ENCODE data around the gene SEPSECS. TPM values are rescaled to one million over a fixed set of nuclear protein-coding genes. Genes with fewer than 3 reads are reported as not detected.

SEPSECS gene
- total and polyA plus RNA-seq, 2 of the 8 experiments (the other 6 are each of a cell fraction or from before 2014, with no cell fraction given): 1.9 to 4.1 TPM

DNA sequence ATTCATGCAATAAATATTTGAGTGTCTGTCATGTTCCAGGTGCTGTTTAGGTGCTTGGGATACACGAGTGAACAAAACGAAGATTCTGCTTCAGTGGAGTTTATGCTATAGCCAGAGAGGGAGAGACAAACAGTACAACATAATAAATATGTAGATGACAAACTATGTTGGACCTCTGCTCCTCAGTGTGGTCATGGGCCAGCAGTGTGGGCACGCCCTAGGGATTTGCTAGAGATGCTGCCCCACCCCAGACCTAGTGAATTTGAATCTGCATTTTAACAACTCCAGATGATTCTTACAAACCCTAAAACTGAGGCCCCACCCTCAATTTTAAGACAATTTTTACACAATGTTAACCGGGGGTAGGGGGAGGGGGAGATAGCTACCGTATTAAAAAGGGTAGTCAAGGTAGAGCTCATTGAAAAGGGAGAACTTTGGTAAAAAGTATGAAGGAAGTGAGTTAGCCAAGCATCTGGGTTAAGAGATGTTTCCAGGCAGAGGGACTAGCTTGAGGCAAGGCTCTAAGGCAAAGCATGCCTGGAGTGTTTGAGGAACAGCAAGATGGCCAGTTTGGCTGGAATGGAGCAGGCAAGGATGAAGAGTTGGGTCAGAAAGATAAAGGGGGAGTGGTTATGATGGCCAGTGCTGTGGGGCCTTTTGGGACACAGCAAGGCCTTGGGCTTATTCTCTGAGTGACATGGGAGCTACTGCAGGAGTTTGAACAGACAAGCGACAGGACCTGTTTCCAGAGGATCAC is 42.4 kb downstream of the SEPSECS start:
- Histone ChIP-seq H3K4me2 (ENCODE audit: insufficient read depth in 1 of 2, low read depth in 2 of 2, low read length in 2 of 2) (no peak overlapping the region), H3K23me2 (ENCODE audit: low read depth, low read length) (no peaks in the 10 kb centered on the region), H3K23ac (ENCODE audit: insufficient read length) (no peak overlapping the region), H2BK20ac (ENCODE audit: low read length) (no peak overlapping the region), H3K79me1 (ENCODE audit: low read depth, low read length) (no peaks in the 10 kb centered on the region), H3K27me3 (replicated peaks in 1 of 4; ENCODE audit: control insufficient read depth in 3 of 4, extremely low read depth in 1 of 4, insufficient read depth in 3 of 4, low read length in 3 of 4) (no peaks in the 10 kb centered on the region), H3K4me1 (replicated peaks in 1 of 4; ENCODE audit: control insufficient read depth in 3 of 4, insufficient read depth in 4 of 4, low read length in 3 of 4) (no peaks in the 10 kb centered on the region), H4K20me1 (replicated peaks in 1 of 2; ENCODE audit: control insufficient read depth in 1 of 2, insufficient read depth in 2 of 2, low read length in 2 of 2) (peaks cover 0 to 1% of the 10 kb centered on the region in 2 experiments), H3K4ac (replicated peaks; ENCODE audit: insufficient read length, low read depth, low read length) (no peak overlapping the region), H3K36me3 (ENCODE audit: control insufficient read depth in 2 of 4, insufficient read depth in 4 of 4, low read length in 3 of 4) (no peaks in the 10 kb centered on the region), H4K5ac (ENCODE audit: insufficient read length, low read depth, low read length) (no peak overlapping the region), H2BK12ac (ENCODE audit: low read depth, low read length) (no peak overlapping the region), H2AK5ac (ENCODE audit: low read depth, low read length) (no peak overlapping the region), H2BK120ac (replicated peaks; ENCODE audit: low read depth, low read length) (no peak overlapping the region), H3K79me2 (ENCODE audit: control insufficient read depth in 1 of 2, insufficient read depth in 2 of 2, low read length in 2 of 2) (no peaks in the 10 kb centered on the region), H3K27ac (ENCODE audit: low read depth, low read length) (no peak overlapping the region), H3K18ac (ENCODE audit: extremely low read depth, low read length) (no peak overlapping the region; the same call in 1 of the 2 replicates), H4K91ac (replicated peaks; ENCODE audit: insufficient read length, low read length) (no peak overlapping the region), H3K4me3 (ENCODE audit: extremely low read depth in 1 of 4, insufficient read depth in 2 of 4, low read depth in 3 of 4, low read length in 4 of 4) (no peak overlapping the region), H3K14ac (ENCODE audit: insufficient read length) (no peak overlapping the region), H4K8ac (ENCODE audit: extremely low read depth, insufficient read depth, low read length) (no peak overlapping the region), H3K9ac (replicated peaks in 1 of 4; ENCODE audit: extremely low read depth in 1 of 4, low read depth in 3 of 4, low read length in 3 of 4) (no peak overlapping the region), H2AFZ (ENCODE audit: low read length) (no peak overlapping the region), H2BK5ac (ENCODE audit: low read depth, low read length) (no peak overlapping the region), H3K56ac (replicated peaks; ENCODE audit: insufficient read length, low read depth, low read length) (no peak overlapping the region), H2BK15ac (ENCODE audit: low read length) (no peak overlapping the region), H3K9me3 (ENCODE audit: insufficient read depth in 2 of 2, low read depth in 1 of 2, low read length in 1 of 2) (no peaks in the 10 kb centered on the region)
- 96% methylated on average over 6 of the region's 6 CpGs; no CpG with 5 or more reads in 1 of the 2 experiments for WGBS, 2 experiments (ENCODE audit: extremely low coverage in 1 of 2, insufficient coverage in 1 of 2, insufficient read length in 1 of 2, insufficient replicate concordance in 2 of 2, low coverage in 1 of 2, low lambda C conversion rate in 2 of 2, missing lambda C conversion rate in 1 of 2)
- DNase-seq (ENCODE audit: low read depth in 1 of 2, low spot score in 2 of 2): no peak
- ChIA-PET CTCF (ENCODE audit: partially characterized antibody) (interaction anchor here (0.6 to 1.8 kb wide), 6 partner anchors 14 to 137 kb away, joined by 3 to 6 read pairs (median 4); no protein-coding TSS in a partner anchor), POLR2A (ENCODE audit: partially characterized antibody) (interaction anchor here (1.0 to 1.2 kb wide), 3 partner anchors 10 to 20 kb away, joined by 3 to 5 read pairs (median 3); no protein-coding TSS in a partner anchor)
- no peak for FAIRE-seq
- TF ChIP-seq TAF1 (IDR thresholded peaks at IDR 0.05; ENCODE audit: low read depth, low read length) (no peak), GABPA (IDR thresholded peaks at IDR 0.05; ENCODE audit: borderline replicate concordance, insufficient read depth, low read length) (no peak)

All from H1 (cell line).